Endothelial cell (in vitro differentiated cells): ENCODE data around the gene UNC13C. TPM values are rescaled to one million over a fixed set of nuclear protein-coding genes. Genes with fewer than 3 reads are reported as not detected.

Experiments
- DNase-seq: peaks from one replicate; pipeline ENCODE4 v3.0.0; 2021; ENCODE audit warnings: low spot score
- H3K27ac Mint-ChIP-seq: one replicate; pipeline ENCODE4 v1.8.0; 2021; ENCODE audit warnings: mixed read lengths, inconsistent platforms; ENCODE audit not compliant: unreplicated experiment
- H3K27me3 Mint-ChIP-seq: one replicate; pipeline ENCODE4 v1.8.0; 2021; ENCODE audit warnings: mild to moderate bottlenecking, moderate library complexity, mixed read lengths, inconsistent platforms; ENCODE audit not compliant: unreplicated experiment
- H3K36me3 Mint-ChIP-seq: one replicate; pipeline ENCODE4 v1.8.0; 2021; ENCODE audit warnings: mild to moderate bottlenecking, low read depth, mixed read lengths, inconsistent platforms; ENCODE audit not compliant: unreplicated experiment
- H3K4me1 Mint-ChIP-seq: one replicate; pipeline ENCODE4 v1.8.0; 2021; ENCODE audit warnings: mild to moderate bottlenecking, mixed read lengths, inconsistent platforms; ENCODE audit not compliant: unreplicated experiment
- H3K4me3 Mint-ChIP-seq: one replicate; pipeline ENCODE4 v1.8.0; 2021; ENCODE audit warnings: mild to moderate bottlenecking, mixed read lengths, inconsistent platforms; ENCODE audit not compliant: unreplicated experiment
- H3K9me3 Mint-ChIP-seq: one replicate; pipeline ENCODE4 v1.8.0; 2021; ENCODE audit warnings: mixed read lengths, inconsistent platforms; ENCODE audit not compliant: unreplicated experiment
- CTCF ChIP-seq: fragments of 200-600 bp; sonication (generic); IDR thresholded peaks from one replicate; pipeline ENCODE4 v1.5.0; 2021; ENCODE audit warnings: antibody characterized with exemption; ENCODE audit not compliant: unreplicated experiment
- total RNA-seq: library from RNA; stranded (reverse); fragmentation: NEBNext Ultra II Directional; extraction: Animal tissue kit (Norgen Biotek cat#: 25700); gene quantifications from one replicate; pipeline ENCODE4 v1.2.1, GENCODE V29; 2021; ENCODE audit not compliant: unreplicated experiment

UNC13C gene
- total RNA-seq, 1 donor from 2014 or later: 0.08 TPM

- H3K9me3 Mint-ChIP-seq: no peaks in the 10 kb centered on the region
- H3K36me3 Mint-ChIP-seq: no peaks in the 10 kb centered on the region
- no peak for TF ChIP-seq CTCF
- no peak overlapping the region for H3K4me3 Mint-ChIP-seq
- DNase-seq: no peak
- no peaks in the 10 kb centered on the region for H3K27me3 Mint-ChIP-seq
- no peak overlapping the region for H3K27ac Mint-ChIP-seq
- no peaks in the 10 kb centered on the region for H3K4me1 Mint-ChIP-seq
Observed at GRCh38 chr15:54282228-54282836, 304.1 kb downstream of the UNC13C start.

DNA sequence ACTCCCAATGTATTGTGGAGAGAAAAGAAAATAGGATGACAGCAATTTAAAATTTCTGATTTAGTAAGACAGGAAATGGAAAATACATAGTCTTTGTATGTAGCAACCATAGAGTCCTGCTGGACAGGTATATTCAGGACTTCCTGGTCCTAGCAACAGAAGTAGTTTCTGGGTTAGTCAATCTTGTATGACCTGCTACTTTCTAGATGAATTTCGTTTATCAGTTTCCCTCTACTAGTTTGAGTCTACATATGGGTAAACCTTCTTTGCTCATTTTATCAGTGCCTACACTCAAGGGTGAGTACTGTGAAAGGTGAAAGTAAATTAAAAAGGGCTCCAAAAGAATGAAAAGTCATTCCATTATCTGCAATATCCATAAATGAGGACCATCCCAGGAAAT lies 309.8 kb downstream of the UNC13C start:
- H3K4me3 Mint-ChIP-seq: no peak overlapping the region
- DNase-seq: no peak
- no peak overlapping the region for H3K27ac Mint-ChIP-seq
- H3K36me3 Mint-ChIP-seq: no peaks in the 10 kb centered on the region
- TF ChIP-seq CTCF: no peak
- H3K9me3 Mint-ChIP-seq: no peaks in the 10 kb centered on the region
- H3K27me3 Mint-ChIP-seq: no peaks in the 10 kb centered on the region
- H3K4me1 Mint-ChIP-seq: no peaks in the 10 kb centered on the region

GRCh38 chr15:54289590-54290136 lies 311.4 kb downstream of the UNC13C start:
- H3K27me3 Mint-ChIP-seq: no peaks in the 10 kb centered on the region
- H3K4me1 Mint-ChIP-seq: no peaks in the 10 kb centered on the region
- H3K4me3 Mint-ChIP-seq: no peak overlapping the region
- H3K9me3 Mint-ChIP-seq: no peaks in the 10 kb centered on the region
- H3K36me3 Mint-ChIP-seq: no peaks in the 10 kb centered on the region
- no peak for TF ChIP-seq CTCF
- DNase-seq: no peak
- H3K27ac Mint-ChIP-seq: no peak overlapping the region

DNA sequence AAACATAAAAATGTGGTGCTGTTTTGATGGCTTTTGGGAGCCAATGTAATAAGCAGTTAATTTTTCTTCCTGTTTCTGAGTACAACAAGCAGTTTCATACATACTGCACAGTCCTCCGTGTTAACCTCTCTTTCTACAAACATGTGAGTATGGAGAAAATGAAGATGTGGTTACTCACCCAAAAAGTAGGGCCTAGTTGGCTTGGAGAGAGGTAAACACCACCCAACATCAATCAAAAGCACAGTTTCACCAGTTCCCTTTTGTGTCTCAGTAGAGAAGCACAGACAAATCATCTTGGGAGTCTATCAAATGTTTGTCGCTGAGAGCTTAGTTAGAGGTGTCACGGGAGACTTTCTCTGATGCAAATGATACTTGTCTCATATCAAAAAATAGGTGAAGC lies 320.2 kb downstream of the UNC13C start:
- no peak overlapping the region for H3K27ac Mint-ChIP-seq
- TF ChIP-seq CTCF: no peak
- H3K4me1 Mint-ChIP-seq: no peaks in the 10 kb centered on the region
- peaks cover 2% of the 10 kb centered on the region for H3K27me3 Mint-ChIP-seq
- peaks cover 3% of the 10 kb centered on the region for H3K9me3 Mint-ChIP-seq
- no peak for DNase-seq
- no peak overlapping the region for H3K4me3 Mint-ChIP-seq
- H3K36me3 Mint-ChIP-seq: no peaks in the 10 kb centered on the region

DNA sequence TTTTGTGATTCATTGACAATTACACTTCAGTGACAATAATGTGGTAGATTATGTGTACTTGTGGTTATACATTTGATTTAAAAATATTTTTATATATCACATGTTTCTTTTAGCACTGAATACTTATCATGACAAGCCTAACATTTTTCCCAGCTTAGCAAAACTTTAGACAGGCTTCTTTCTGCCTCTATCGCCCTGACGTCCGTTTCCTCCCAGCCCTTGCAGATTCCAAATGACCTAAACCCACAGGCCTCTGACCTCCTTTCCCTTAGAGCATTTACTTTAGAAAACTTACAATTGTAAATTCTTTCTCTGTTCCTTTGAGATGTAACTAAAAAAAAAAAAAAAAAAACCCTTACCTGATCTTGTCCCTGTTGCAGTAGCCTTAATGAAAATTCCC lies 326.1 kb downstream of the UNC13C start:
- DNase-seq: no peak
- Mint-ChIP-seq H3K4me1 (no peaks in the 10 kb centered on the region), H3K36me3 (no peaks in the 10 kb centered on the region), H3K27me3 (peaks cover 2% of the 10 kb centered on the region), H3K9me3 (peaks cover 8% of the 10 kb centered on the region), H3K27ac (no peak overlapping the region), H3K4me3 (no peak overlapping the region)
- TF ChIP-seq CTCF: no peak
